Parathyroid adenoma (tissue), 2 donors: ENCODE data around the gene FBXW8.

Experiments used
- H2AFZ ChIP-seq: fragments of 300-600 bp; sonication (generic); one replicate; pipeline ENCODE4 v1.7.0; 2017; ENCODE audit warnings: antibody characterized with exemption, mild to moderate bottlenecking
- H3K27ac ChIP-seq: fragments of 300-600 bp; sonication (generic); one replicate; pipeline ENCODE4 v1.7.0; 2017
- H3K27me3 ChIP-seq: fragments of 300-600 bp; sonication (generic); one replicate; pipeline ENCODE4 v1.7.0; 2017; ENCODE audit warnings: low read length; ENCODE audit not compliant: control insufficient read depth, insufficient read depth
- H3K36me3 ChIP-seq: fragments of 300-600 bp; sonication (generic); one replicate; pipeline ENCODE4 v1.7.0; 2017; ENCODE audit warnings: low read length; ENCODE audit not compliant: control insufficient read depth, insufficient read depth
- H3K4me1 ChIP-seq: fragments of 300-600 bp; sonication (generic); one replicate; pipeline ENCODE4 v1.7.0; 2017; ENCODE audit warnings: control low read depth
- H3K4me2 ChIP-seq: fragments of 300-600 bp; sonication (generic); one replicate; pipeline ENCODE4 v1.7.0; 2017; ENCODE audit warnings: low read length
- H3K4me3 ChIP-seq: fragments of 300-600 bp; sonication (generic); one replicate; pipeline ENCODE4 v1.7.0; 2017; ENCODE audit warnings: low read depth, low read length
- H3K79me2 ChIP-seq: fragments of 300-600 bp; sonication (generic); one replicate; pipeline ENCODE4 v1.7.0; 2017; ENCODE audit warnings: control low read depth
- H3K9ac ChIP-seq: fragments of 300-600 bp; sonication (generic); one replicate; pipeline ENCODE4 v1.7.0; 2017; ENCODE audit warnings: mild to moderate bottlenecking
- H3K9me3 ChIP-seq: fragments of 300-600 bp; sonication (generic); one replicate; pipeline ENCODE4 v1.7.0; 2017; ENCODE audit warnings: low read length; ENCODE audit not compliant: control insufficient read depth
- TF ChIP-seq, protein P1 (sequence below): fragments of 300-600 bp; sonication (generic); IDR thresholded peaks from one replicate; pipeline ENCODE4 v1.7.0; 2017; ENCODE audit warnings: antibody characterized with exemption, mild to moderate bottlenecking
- donor health status: primary hyperparathyroidism.

The FBXW8 gene

DNA sequence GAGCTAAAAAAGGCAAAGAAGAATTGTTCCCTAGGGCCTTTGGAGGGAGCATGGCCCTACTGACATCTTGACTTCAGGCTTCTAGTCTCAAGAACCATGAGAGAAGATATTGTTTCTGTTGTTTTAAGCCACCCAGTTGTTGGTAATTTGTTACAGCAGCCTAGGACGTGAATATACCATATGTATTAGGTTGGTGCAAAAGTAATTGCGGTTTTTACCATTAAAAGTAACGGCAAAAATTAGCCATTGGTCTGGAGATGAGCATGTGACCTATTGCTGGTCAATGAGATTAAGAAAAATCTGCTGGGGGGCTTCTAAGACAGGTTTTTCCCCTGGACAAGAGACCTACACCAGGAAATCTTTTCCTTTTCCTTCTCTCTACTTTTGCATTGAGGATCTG lies 19.7 kb upstream of the FBXW8 start:
- H3K79me2 ChIP-seq = no peaks in the 10 kb centered on the region
- no peak overlapping the region for H3K4me2 ChIP-seq
- no peaks in the 10 kb centered on the region for H3K4me1 ChIP-seq
- no peaks in the 10 kb centered on the region for H3K27me3 ChIP-seq
- no peaks in the 10 kb centered on the region for H3K36me3 ChIP-seq
- no peaks in the 10 kb centered on the region for H3K9me3 ChIP-seq
- H3K4me3 ChIP-seq = no peak overlapping the region
- H3K9ac ChIP-seq = no peak overlapping the region
- TF ChIP-seq, protein P1, sequence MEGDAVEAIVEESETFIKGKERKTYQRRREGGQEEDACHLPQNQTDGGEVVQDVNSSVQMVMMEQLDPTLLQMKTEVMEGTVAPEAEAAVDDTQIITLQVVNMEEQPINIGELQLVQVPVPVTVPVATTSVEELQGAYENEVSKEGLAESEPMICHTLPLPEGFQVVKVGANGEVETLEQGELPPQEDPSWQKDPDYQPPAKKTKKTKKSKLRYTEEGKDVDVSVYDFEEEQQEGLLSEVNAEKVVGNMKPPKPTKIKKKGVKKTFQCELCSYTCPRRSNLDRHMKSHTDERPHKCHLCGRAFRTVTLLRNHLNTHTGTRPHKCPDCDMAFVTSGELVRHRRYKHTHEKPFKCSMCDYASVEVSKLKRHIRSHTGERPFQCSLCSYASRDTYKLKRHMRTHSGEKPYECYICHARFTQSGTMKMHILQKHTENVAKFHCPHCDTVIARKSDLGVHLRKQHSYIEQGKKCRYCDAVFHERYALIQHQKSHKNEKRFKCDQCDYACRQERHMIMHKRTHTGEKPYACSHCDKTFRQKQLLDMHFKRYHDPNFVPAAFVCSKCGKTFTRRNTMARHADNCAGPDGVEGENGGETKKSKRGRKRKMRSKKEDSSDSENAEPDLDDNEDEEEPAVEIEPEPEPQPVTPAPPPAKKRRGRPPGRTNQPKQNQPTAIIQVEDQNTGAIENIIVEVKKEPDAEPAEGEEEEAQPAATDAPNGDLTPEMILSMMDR = no peak
- H3K27ac ChIP-seq = no peak overlapping the region
- H2AFZ ChIP-seq = no peak overlapping the region

DNA sequence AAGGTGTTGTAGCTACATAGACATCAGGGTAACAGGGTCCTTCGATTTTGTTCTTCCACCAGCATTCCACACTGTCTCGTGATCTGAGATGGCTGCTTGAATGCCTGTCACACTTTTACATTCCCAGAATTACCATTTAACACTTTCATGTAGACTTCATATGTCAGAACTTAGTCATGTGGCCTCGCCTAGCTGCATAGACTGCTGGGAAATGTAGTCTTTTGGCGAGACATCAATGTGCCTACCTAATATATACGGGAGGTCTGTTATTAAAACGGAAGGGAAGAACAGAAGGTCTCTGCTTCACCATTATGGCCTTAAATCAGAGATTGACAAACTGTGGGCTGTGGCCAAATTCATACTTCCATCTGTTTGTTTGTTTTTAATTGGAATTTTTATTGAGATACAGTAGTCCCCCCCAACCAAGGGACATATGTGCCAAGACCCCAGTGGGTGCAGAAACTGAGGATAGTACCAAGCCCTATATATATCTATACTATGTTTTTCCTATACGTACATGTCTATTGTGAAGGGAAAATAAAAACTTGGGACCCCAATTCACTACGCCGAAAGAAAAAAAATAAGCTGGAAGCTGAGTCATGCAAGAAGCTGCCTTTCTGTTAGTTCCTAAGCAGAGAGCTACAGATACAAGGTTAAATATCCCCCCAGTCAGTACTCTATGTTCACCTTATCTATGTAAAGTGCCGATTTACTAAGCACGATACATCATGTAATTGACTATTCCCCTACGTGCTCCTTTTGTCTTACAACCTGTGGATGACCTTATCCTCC lies 18.2 kb upstream of the FBXW8 start:
- Histone ChIP-seq H3K79me2 (no peaks in the 10 kb centered on the region), H3K27ac (no peak overlapping the region), H3K4me3 (no peak overlapping the region), H3K36me3 (no peaks in the 10 kb centered on the region), H3K4me2 (no peak overlapping the region), H3K4me1 (no peaks in the 10 kb centered on the region), H3K27me3 (no peaks in the 10 kb centered on the region), H3K9me3 (no peaks in the 10 kb centered on the region), H3K9ac (no peak overlapping the region), H2AFZ (no peak overlapping the region)
- TF ChIP-seq, protein P1 = no peak

DNA sequence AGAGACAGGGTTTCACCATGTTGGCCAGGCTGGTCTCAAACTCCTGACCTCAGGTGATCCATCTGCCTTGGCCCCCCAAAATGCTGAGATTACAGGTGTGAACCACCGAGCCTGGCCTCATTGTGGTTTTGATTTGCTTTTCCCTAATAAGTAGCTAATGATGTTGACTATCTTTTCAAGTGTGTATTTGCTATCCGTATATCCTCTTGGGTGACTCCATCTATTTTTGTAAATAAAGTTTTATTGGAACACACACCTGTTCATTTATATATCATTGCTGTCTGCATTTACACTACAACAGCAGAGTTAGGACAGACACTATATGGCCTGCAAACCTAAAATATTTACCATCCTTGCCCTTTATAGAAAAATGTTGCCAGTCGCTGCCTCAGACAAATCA lies 15.8 kb upstream of the FBXW8 start:
- no peak overlapping the region for H2AFZ ChIP-seq
- H3K27me3 ChIP-seq = no peaks in the 10 kb centered on the region
- no peaks in the 10 kb centered on the region for H3K4me1 ChIP-seq
- H3K27ac ChIP-seq = no peak overlapping the region
- H3K9me3 ChIP-seq = no peaks in the 10 kb centered on the region
- no peaks in the 10 kb centered on the region for H3K79me2 ChIP-seq
- TF ChIP-seq, protein P1 = no peak
- H3K4me2 ChIP-seq = no peak overlapping the region
- H3K36me3 ChIP-seq = no peaks in the 10 kb centered on the region
- H3K4me3 ChIP-seq = no peak overlapping the region
- H3K9ac ChIP-seq = no peak overlapping the region

DNA sequence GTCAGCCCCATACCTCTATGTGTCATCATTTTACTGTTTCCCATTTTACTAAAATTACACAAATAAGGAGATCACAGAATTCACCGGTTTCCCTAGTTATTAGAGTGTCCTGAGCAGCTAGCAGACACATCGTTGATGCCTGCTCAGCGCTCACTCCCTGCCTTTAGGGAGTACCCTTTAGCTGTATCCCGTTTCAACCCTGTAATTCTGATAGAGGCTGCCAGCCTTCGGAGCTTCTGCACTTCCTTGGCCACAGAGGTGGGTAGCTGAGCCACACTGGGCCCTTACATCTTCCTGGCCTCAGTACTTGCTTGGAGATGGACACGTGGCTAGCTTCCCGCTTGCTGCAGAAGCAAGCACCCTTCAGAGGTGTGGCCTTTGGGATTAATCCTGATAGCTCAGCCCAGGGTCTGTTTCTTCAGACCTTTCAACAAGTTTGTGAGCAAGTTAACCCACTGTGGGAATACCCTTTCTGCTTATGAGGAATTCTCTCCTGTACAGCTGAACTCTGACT lies 14.3 kb upstream of the FBXW8 start:
- H3K27me3 ChIP-seq = no peaks in the 10 kb centered on the region
- H3K27ac ChIP-seq = no peak overlapping the region
- no peaks in the 10 kb centered on the region for H3K4me1 ChIP-seq
- no peaks in the 10 kb centered on the region for H3K79me2 ChIP-seq
- H3K4me2 ChIP-seq = no peak overlapping the region
- TF ChIP-seq, protein P1 = no peak
- H2AFZ ChIP-seq = no peak overlapping the region
- H3K9ac ChIP-seq = no peak overlapping the region
- H3K4me3 ChIP-seq = no peak overlapping the region
- no peaks in the 10 kb centered on the region for H3K9me3 ChIP-seq
- H3K36me3 ChIP-seq = no peaks in the 10 kb centered on the region

DNA sequence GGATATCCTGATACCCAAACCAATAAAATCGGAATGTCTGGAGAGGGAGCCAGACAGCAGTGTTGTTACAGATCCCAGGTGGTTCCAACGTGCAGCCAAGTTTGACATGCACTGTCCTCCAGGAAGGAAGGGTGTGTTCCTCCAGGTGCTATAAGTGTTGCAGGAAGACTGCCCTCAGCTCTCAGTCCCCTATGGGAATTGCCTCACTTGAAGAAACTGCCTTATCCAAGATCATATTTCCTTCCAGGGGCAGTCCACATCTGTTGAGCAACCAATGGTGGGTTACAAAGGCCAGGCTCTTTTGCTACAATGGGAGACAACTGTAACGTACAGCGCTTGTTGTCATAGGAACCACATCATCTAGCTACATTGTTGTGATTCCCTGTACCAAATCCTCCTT lies 13.3 kb upstream of the FBXW8 start:
- TF ChIP-seq, protein P1 = no peak
- Histone ChIP-seq H3K4me3 (no peak overlapping the region), H3K79me2 (no peaks in the 10 kb centered on the region)

More for the DNA sequence above, 13.3 kb upstream of the FBXW8 start:
- Histone ChIP-seq H3K36me3 (no peaks in the 10 kb centered on the region), H3K9me3 (no peaks in the 10 kb centered on the region), H2AFZ (no peak overlapping the region), H3K4me2 (no peak overlapping the region), H3K4me1 (no peaks in the 10 kb centered on the region), H3K9ac (no peak overlapping the region), H3K27me3 (no peaks in the 10 kb centered on the region), H3K27ac (no peak overlapping the region)
